Trophoblast cell (in vitro differentiated cells and primary cell): ENCODE measurements around the gene UTY.
A peak's percentile ranks its signal among the peaks of the same experiment; 100 is the strongest.

Experiments used
- DNase-seq, 2 donors: peaks; one replicate each; pipeline ENCODE4 v3.0.0-alpha.2; 2016
- H2AFZ ChIP-seq: 2 replicates; pipeline ENCODE4 v1.6.1; 2013; ENCODE audit warnings: low read length, moderate library complexity, mild to moderate bottlenecking; ENCODE audit not compliant: insufficient read depth, poor library complexity
- H2AK5ac ChIP-seq: 2 replicates; pipeline ENCODE4 v1.6.1; 2013; ENCODE audit warnings: mild to moderate bottlenecking, low read length
- H2BK120ac ChIP-seq: 2 replicates; pipeline ENCODE4 v1.6.1; 2013; ENCODE audit warnings: low read length, mild to moderate bottlenecking, moderate library complexity; ENCODE audit not compliant: insufficient read depth, poor library complexity
- H2BK12ac ChIP-seq: 2 replicates; pipeline ENCODE4 v1.6.1; 2013; ENCODE audit warnings: mild to moderate bottlenecking, low read length, moderate library complexity
- H2BK5ac ChIP-seq: 2 replicates; pipeline ENCODE4 v1.6.1; 2013; ENCODE audit warnings: low read length, low read depth, moderate library complexity, mild to moderate bottlenecking; ENCODE audit not compliant: poor library complexity
- H3K14ac ChIP-seq: 2 replicates; pipeline ENCODE4 v1.6.1; 2013; ENCODE audit warnings: mild to moderate bottlenecking, low read length
- H3K18ac ChIP-seq: 2 replicates; pipeline ENCODE4 v1.6.1; 2013; ENCODE audit warnings: mild to moderate bottlenecking, low read length
- H3K23ac ChIP-seq: 2 replicates; pipeline ENCODE4 v1.6.1; 2013; ENCODE audit warnings: low read length
- H3K27ac ChIP-seq: 2 replicates; pipeline ENCODE4 v1.5.1; 2013; ENCODE audit warnings: low read depth, mild to moderate bottlenecking, inconsistent platforms, low read length, moderate library complexity
- H3K27me3 ChIP-seq: 2 replicates; pipeline ENCODE4 v1.6.1; 2013; ENCODE audit warnings: inconsistent platforms, mild to moderate bottlenecking, low read length, moderate library complexity; ENCODE audit not compliant: insufficient read depth
- H3K36me3 ChIP-seq, 2 experiments: 1 replicate in 1 of 2; 2 replicates in 1 of 2; pipeline ENCODE4 v1.6.1; 2013; ENCODE audit warnings: low read length in 2 of 2, mild to moderate bottlenecking in 2 of 2, moderate library complexity in 1 of 2; ENCODE audit not compliant: insufficient read depth in 2 of 2, control insufficient read depth in 1 of 2
- H3K4ac ChIP-seq: 2 replicates; pipeline ENCODE4 v1.6.1; 2013; ENCODE audit warnings: low read depth, mild to moderate bottlenecking, low read length, moderate library complexity
- H3K4me1 ChIP-seq, 2 experiments: 1 replicate in 1 of 2; 2 replicates in 1 of 2; pipeline ENCODE4 v1.6.1; 2013; ENCODE audit warnings: low read length in 2 of 2, mild to moderate bottlenecking in 2 of 2, moderate library complexity in 1 of 2; ENCODE audit not compliant: insufficient read depth in 2 of 2, control insufficient read depth in 1 of 2
- H3K4me2 ChIP-seq: 2 replicates; pipeline ENCODE4 v1.6.1; 2013; ENCODE audit warnings: inconsistent platforms, mild to moderate bottlenecking, low read length, moderate library complexity
- H3K4me3 ChIP-seq: 2 replicates; pipeline ENCODE4 v1.5.1; 2013; ENCODE audit warnings: mild to moderate bottlenecking, low read depth, low read length, inconsistent platforms
- H3K79me1 ChIP-seq: one replicate; pipeline ENCODE4 v1.6.1; 2013; ENCODE audit warnings: low read length
- H3K79me2 ChIP-seq: 2 replicates; pipeline ENCODE4 v1.6.1; 2013; ENCODE audit warnings: low read length, mild to moderate bottlenecking; ENCODE audit not compliant: control insufficient read depth, insufficient read depth, poor library complexity
- H3K9ac ChIP-seq: 2 replicates; pipeline ENCODE4 v1.6.1; 2013; ENCODE audit warnings: mild to moderate bottlenecking, low read length
- H3K9me3 ChIP-seq: 2 replicates; pipeline ENCODE4 v1.6.1; 2013; ENCODE audit warnings: low read depth, mild to moderate bottlenecking, control low read depth, inconsistent platforms, low read length; ENCODE audit not compliant: insufficient read depth
- H4K12ac ChIP-seq: 2 replicates; pipeline ENCODE4 v1.6.1; 2013; ENCODE audit warnings: low read depth, mild to moderate bottlenecking, low read length, moderate library complexity
- H4K8ac ChIP-seq: 2 replicates; pipeline ENCODE4 v1.6.1; 2013; ENCODE audit warnings: low read depth, mild to moderate bottlenecking, low read length, moderate library complexity
- H4K91ac ChIP-seq: one replicate; pipeline ENCODE4 v1.6.1; 2013; ENCODE audit warnings: low read depth, mild to moderate bottlenecking, low read length, moderate library complexity
- WGBS: extraction: QIAGEN DNeasy Blood & Tissue Kit; methylation state at CpG from one replicate; pipeline ENCODE4 v1.1.7; 2013; ENCODE audit warnings: missing lambda C conversion rate; ENCODE audit not compliant: insufficient read length, insufficient coverage; ENCODE audit errors: extremely low coverage; 5-methylcytosine and 5-hydroxymethylcytosine counted together

The UTY gene

DNA sequence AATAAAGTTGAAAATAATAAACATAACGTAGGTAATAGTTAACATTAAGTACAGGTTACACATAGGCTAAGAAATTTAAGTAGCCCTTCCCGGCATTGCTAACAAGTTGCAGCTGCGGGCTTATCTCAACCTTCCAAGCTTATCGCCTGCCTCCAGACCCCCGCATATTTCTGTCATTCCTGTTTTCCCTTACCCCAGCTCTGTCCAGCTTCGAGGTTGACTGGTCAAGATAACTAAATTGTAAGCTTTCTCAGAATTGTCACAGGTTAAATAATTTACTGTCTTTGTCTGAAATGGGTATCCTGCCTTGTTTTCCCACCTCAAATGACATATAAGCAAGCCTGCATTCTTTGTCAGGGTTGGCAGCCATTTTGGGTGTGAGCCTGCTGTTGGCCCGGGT is 36.7 kb downstream of the UTY start:
- Histone ChIP-seq H2BK120ac (no peak overlapping the region), H2AK5ac (no peak overlapping the region), H2AFZ (no peak overlapping the region), H3K36me3 (peaks cover 0 to 4% of the 10 kb centered on the region in 2 experiments), H3K4ac (no peak overlapping the region), H3K79me2 (no peaks in the 10 kb centered on the region), H2BK5ac (no peak overlapping the region), H4K91ac (peak overlapping the region; percentile 14), H3K79me1 (no peaks in the 10 kb centered on the region), H3K27ac (no peak overlapping the region), H3K23ac (no peak overlapping the region), H3K4me1 (peaks cover 0 to 3% of the 10 kb centered on the region in 2 experiments), H3K9ac (no peak overlapping the region), H4K12ac (no peak overlapping the region), H3K14ac (no peak overlapping the region), H4K8ac (no peak overlapping the region), H3K4me2 (no peak overlapping the region), H3K9me3 (no peaks in the 10 kb centered on the region), H3K4me3 (no peak overlapping the region), H3K27me3 (no peaks in the 10 kb centered on the region), H2BK12ac (no peak overlapping the region), H3K18ac (no peak overlapping the region)
- no CpG with 5 or more reads among the region's 7 CpGs for WGBS
- no peak for DNase-seq

DNA sequence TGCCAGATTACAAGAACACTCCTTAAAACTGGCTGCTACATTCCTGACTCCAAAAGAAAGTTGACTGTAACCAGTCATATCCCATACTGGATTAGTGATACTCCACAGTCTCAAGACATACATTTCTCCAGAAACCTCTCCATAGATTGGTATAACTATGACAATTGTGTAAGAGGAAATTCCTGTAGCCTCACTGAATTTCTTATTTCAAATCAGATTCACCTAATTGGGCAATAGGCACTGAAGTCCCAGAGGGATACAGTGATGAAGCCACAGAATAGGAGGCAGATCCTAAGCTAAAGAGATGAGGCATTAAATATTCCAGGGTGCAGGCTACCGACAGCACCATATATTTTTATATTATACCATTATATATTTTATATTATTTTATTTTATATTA is 39.0 kb downstream of the UTY start:
- peaks cover 0 to 3% of the 10 kb centered on the region in 2 experiments for H3K36me3 ChIP-seq
- H3K18ac ChIP-seq: no peak overlapping the region
- no peaks in the 10 kb centered on the region for H3K27me3 ChIP-seq
- no peak for DNase-seq
- no peak overlapping the region for H4K91ac ChIP-seq
- no peak overlapping the region for H4K12ac ChIP-seq
- no peak overlapping the region for H3K27ac ChIP-seq
- H2AK5ac ChIP-seq: no peak overlapping the region
- H3K79me2 ChIP-seq: peaks cover 4% of the 10 kb centered on the region
- H2BK12ac ChIP-seq: no peak overlapping the region
- no peak overlapping the region for H2AFZ ChIP-seq
- no peak overlapping the region for H3K4ac ChIP-seq
- H3K4me2 ChIP-seq: no peak overlapping the region
- H3K23ac ChIP-seq: no peak overlapping the region
- no peak overlapping the region for H4K8ac ChIP-seq
- WGBS: no CpG with 5 or more reads among the region's 1 CpG
- peaks cover 5% of the 10 kb centered on the region for H3K79me1 ChIP-seq
- no peak overlapping the region for H3K9ac ChIP-seq
- H2BK5ac ChIP-seq: no peak overlapping the region
- H3K4me1 ChIP-seq: peaks cover 5 to 9% of the 10 kb centered on the region in 2 experiments
- H3K4me3 ChIP-seq: no peak overlapping the region
- H3K9me3 ChIP-seq: no peaks in the 10 kb centered on the region
- H3K14ac ChIP-seq: no peak overlapping the region
- no peak overlapping the region for H2BK120ac ChIP-seq

DNA sequence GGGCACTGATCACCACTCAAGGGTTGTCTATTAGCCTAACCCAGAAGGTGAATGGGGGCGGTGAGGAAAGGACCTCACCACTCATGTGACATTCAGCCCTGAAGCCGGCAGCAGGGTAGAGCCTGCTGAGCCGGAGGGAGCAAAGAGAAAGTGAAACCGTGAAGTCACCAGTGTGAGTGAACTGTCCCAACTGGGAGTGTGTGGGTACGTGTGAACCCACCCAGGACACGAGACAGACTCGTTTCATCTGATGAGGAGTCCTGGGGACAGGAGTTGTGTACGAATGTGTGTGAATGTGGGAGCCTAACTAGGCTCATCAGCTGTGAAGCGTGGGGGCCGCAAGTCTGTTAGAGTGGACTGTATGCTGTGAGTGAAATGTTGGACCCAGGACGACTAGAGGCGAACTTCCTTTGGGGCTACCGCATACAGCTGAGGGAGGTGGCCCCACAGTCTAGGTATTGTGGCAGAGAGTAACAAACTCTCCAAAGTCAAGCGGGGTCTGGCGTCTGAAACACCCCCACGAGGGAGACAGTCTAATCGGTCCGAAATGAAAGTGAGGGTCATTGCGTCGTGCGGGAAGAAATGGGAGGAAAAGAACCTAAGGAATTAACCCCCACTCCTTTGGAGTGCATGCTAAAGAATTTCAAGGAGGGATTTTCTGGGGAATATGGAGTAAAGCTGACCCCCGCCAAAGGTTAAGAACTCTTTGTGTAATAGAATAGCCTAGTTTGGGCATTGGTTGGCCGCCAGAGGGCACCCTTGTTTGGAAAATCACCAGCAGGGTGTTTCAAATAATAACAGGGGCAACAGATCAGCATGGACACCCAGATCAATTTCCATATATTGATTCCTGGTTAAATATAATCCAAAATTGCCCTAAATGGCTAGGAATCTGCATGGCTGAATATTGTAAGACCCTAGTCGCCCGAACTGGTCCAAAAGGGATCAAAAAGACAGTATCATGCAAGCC is 43.6 kb downstream of the UTY start:
- no peak overlapping the region for H3K23ac ChIP-seq
- no peak overlapping the region for H3K9ac ChIP-seq
- H3K18ac ChIP-seq: peak overlapping the region; percentile 88
- H4K12ac ChIP-seq: peak overlapping the region; percentile 16
- no peaks in the 10 kb centered on the region for H3K27me3 ChIP-seq
- peak overlapping the region; percentile 74 for H3K14ac ChIP-seq
- H2AK5ac ChIP-seq: peak overlapping the region; percentile 71
- H2BK5ac ChIP-seq: peak overlapping the region; percentile 84
- peak in 1 of 2 donors; percentile 39 for DNase-seq
- peaks cover 4% of the 10 kb centered on the region for H3K79me2 ChIP-seq
- peak overlapping the region; percentile 40 for H3K4me2 ChIP-seq
- H3K79me1 ChIP-seq: peaks cover 12% of the 10 kb centered on the region
- peak overlapping the region; percentile 97 for H3K27ac ChIP-seq
- H3K4ac ChIP-seq: peak overlapping the region; percentile 65
- no peaks in the 10 kb centered on the region for H3K9me3 ChIP-seq
- peak overlapping the region; percentile 82 for H4K8ac ChIP-seq
- H3K4me3 ChIP-seq: no peak overlapping the region
- peak overlapping the region; percentile 78 for H2BK120ac ChIP-seq
- peak overlapping the region; percentile 50 for H2BK12ac ChIP-seq
- peak overlapping the region; percentile 90 for H4K91ac ChIP-seq
- peaks cover 9 to 18% of the 10 kb centered on the region in 2 experiments for H3K4me1 ChIP-seq
- H2AFZ ChIP-seq: no peak overlapping the region
- no CpG with 5 or more reads among the region's 25 CpGs for WGBS
- peaks cover 0 to 1% of the 10 kb centered on the region in 2 experiments for H3K36me3 ChIP-seq

DNA sequence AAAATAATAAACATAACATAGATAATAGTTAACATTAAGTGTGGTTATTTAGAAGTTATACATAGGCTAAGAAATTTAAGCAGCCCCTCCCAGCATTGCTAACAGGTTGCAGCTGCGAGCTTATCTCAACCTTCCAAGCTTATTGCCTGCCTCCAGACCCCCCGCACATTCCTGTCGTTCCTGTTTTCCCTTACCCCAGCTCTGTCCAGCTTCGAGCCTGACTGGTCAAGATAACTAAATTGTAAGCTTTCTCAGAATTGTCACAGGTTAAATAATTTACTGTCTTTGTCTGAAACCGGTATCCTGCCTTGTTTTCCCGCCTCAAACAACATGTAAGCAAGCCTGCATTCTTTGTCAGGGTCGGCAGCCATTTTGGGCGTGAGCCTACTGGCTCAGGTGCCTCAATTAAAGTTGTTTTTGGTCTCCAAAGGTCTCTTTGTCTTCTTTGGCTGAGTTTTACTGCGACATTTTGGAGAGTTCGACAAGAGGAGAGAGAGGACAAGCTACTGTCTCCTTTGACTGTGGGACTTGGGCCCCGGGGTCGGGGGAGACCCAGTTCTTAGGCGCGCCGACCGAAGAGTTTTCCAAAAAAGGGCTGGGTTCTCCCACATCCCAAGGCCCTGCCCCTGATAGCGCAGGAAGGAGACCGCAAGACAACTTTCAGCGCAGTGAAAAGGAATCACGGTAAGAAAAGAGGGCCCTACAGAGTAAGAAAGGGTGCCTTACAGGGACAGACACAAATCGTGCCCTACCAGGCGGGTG is 44.4 kb downstream of the UTY start:
- peaks cover 0 to 1% of the 10 kb centered on the region in 2 experiments for H3K36me3 ChIP-seq
- H3K27me3 ChIP-seq: no peaks in the 10 kb centered on the region
- WGBS: no CpG with 5 or more reads among the region's 22 CpGs
- peaks cover 4% of the 10 kb centered on the region for H3K79me2 ChIP-seq
- peak overlapping the region; percentile 74 for H3K14ac ChIP-seq
- peak overlapping the region; percentile 88 for H3K18ac ChIP-seq
- H2BK12ac ChIP-seq: no peak overlapping the region
- H4K91ac ChIP-seq: peak overlapping the region; percentile 90
- no peak overlapping the region for H2AFZ ChIP-seq
- peak overlapping the region; percentile 65 for H3K4ac ChIP-seq
- H4K12ac ChIP-seq: peak overlapping the region; percentile 16
- peaks cover 9 to 18% of the 10 kb centered on the region in 2 experiments for H3K4me1 ChIP-seq
- peak in 1 of 2 donors; percentile 22 for DNase-seq
- H2AK5ac ChIP-seq: peak overlapping the region; percentile 26
- no peak overlapping the region for H3K4me3 ChIP-seq
- H3K9ac ChIP-seq: no peak overlapping the region
- peak overlapping the region; percentile 97 for H3K27ac ChIP-seq
- H3K4me2 ChIP-seq: peak overlapping the region; percentile 41
- H3K9me3 ChIP-seq: no peaks in the 10 kb centered on the region
- peak overlapping the region; percentile 84 for H2BK5ac ChIP-seq
- H3K23ac ChIP-seq: no peak overlapping the region
- H2BK120ac ChIP-seq: peak overlapping the region; percentile 78
- peaks cover 12% of the 10 kb centered on the region for H3K79me1 ChIP-seq
- H4K8ac ChIP-seq: peak overlapping the region; percentile 82
